GM04504 (cell line): Measurements from ENCODE around the gene TRIML1.

Source experiments
- DNase-seq: peaks from one replicate; pipeline ENCODE4 v3.0.0-alpha.2; 2012; ENCODE audit warnings: low read depth

The TRIML1 gene

GRCh38 chr4:188139141-188139540 is at the start of gene TRIML1:
TSS of gene TRIML1 (plus strand) at chr4:188139441. CDS start at chr4:188139559, 118 bp downstream.
- no peak for DNase-seq

GRCh38 chr4:188092824-188093223 is 46.4 kb upstream of the TRIML1 start:
- DNase-seq: no peak

GRCh38 chr4:188106454-188106853 is 32.8 kb upstream of the TRIML1 start:
- DNase-seq: no peak

- no peak for DNase-seq
Observed at GRCh38 chr4:188107931-188108843, 31.1 kb upstream of the TRIML1 start.

- no peak for DNase-seq
Observed at GRCh38 chr4:188109157-188109755, 30.0 kb upstream of the TRIML1 start, which contains the start of gene TRIML2. TSS of gene TRIML2 (minus strand) at chr4:188109603. CDS start at chr4:188105368, 4,235 bp downstream.

- no peak for DNase-seq
Observed at GRCh38 chr4:188110036-188110435, 29.2 kb upstream of the TRIML1 start.

- no peak for DNase-seq
Observed at GRCh38 chr4:188110741-188111471, 28.3 kb upstream of the TRIML1 start.

GRCh38 chr4:188111955-188112354 is 27.3 kb upstream of the TRIML1 start:
- DNase-seq: no peak

GRCh38 chr4:188113156-188113555 is 26.1 kb upstream of the TRIML1 start:
- no peak for DNase-seq

- no peak for DNase-seq
Observed at GRCh38 chr4:188117631-188118324, 21.5 kb upstream of the TRIML1 start.

GRCh38 chr4:188121530-188121929 is 17.7 kb upstream of the TRIML1 start:
- DNase-seq: no peak

- peak; percentile 17 for DNase-seq
Observed at GRCh38 chr4:188127214-188127874, 11.9 kb upstream of the TRIML1 start.

- DNase-seq: no peak
Observed at GRCh38 chr4:188130355-188130754, 8.9 kb upstream of the TRIML1 start.

- no peak for DNase-seq
Observed at GRCh38 chr4:188132232-188132631, 7.0 kb upstream of the TRIML1 start.

GRCh38 chr4:188138227-188138626 is 1.0 kb upstream of the TRIML1 start:
- no peak for DNase-seq

GRCh38 chr4:188139671-188140070 is 430 bp downstream of the TRIML1 start:
- DNase-seq: no peak

- DNase-seq: no peak
Observed at GRCh38 chr4:188143731-188144130, 4.5 kb downstream of the TRIML1 start.

GRCh38 chr4:188145601-188146000 is 6.4 kb downstream of the TRIML1 start:
- no peak for DNase-seq

- no peak for DNase-seq
Observed at GRCh38 chr4:188146618-188147017, 7.4 kb downstream of the TRIML1 start.

- no peak for DNase-seq
Observed at GRCh38 chr4:188147176-188147575, 7.9 kb downstream of the TRIML1 start.

- DNase-seq: no peak
Observed at GRCh38 chr4:188147776-188148175, 8.5 kb downstream of the TRIML1 start.
